ENCODE measurements around the gene CSAG2. TPM values are rescaled to one million over a fixed set of nuclear protein-coding genes. Genes with fewer than 3 reads are reported as not detected.
"Not testable (repeated sequence)": the region's sequence is repeated elsewhere in the genome, so short reads cannot be mapped to it uniquely, and the experiment has no call there.

The CSAG2 gene
- total and polyA plus RNA-seq, 2 experiments from 2014 or later = 0.64 TPM; not detected in 1

DNA sequence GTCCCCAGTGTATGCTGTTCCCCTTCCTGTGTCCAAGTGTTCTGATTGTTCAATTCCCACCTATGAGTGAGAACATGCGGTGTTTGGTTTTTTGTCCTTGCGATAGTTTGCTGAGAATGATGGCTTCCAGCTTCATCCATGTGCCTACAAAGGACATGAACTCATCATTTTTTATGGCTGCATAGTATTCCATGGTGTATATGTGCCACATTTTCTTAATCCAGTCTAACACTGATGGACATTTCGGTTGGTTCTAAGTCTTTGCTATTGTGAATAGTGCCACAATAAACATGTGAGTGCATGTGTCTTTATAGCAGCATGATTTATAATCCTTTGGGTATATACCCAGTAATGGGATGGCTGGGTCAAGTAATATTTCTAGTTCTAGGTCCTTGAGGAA, 34.4 kb downstream of the CSAG2 start:
- H3K4me3 ChIP-seq, H3K27me3 ChIP-seq: not testable (repeated sequence)
- 74% methylated on average over 3 of the region's 3 CpGs for WGBS (ENCODE audit: low lambda C conversion rate, missing lambda C conversion rate)

DNA sequence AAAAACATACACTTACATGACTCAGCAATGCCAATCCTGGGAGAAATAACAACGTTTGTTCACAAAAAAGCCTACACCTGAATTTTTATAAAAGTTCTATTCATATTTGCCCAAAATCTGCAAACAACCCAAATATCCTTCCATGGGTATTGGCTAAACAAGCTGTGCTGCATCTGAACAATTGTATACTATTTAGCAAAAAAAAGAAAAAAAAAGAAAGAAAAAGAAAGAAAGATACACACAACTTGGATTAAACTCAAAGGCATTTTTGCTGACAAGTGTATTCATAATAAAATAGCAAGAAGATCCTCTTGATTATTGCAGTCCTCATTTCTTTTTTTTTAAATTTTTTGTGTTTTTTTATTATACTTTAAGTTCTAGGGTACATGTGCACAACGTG, 34.9 kb downstream of the CSAG2 start:
- H3K9me3 ChIP-seq (ENCODE audit: low read depth) = no peaks in the 10 kb centered on the region
- no peak overlapping the region for H3K4me3 ChIP-seq
- H3K36me3 ChIP-seq (replicated peaks; ENCODE audit: insufficient read depth, low read depth) = no peaks in the 10 kb centered on the region
- DNase-seq (ENCODE audit: low spot score) = no peak
- TF ChIP-seq, protein P1, sequence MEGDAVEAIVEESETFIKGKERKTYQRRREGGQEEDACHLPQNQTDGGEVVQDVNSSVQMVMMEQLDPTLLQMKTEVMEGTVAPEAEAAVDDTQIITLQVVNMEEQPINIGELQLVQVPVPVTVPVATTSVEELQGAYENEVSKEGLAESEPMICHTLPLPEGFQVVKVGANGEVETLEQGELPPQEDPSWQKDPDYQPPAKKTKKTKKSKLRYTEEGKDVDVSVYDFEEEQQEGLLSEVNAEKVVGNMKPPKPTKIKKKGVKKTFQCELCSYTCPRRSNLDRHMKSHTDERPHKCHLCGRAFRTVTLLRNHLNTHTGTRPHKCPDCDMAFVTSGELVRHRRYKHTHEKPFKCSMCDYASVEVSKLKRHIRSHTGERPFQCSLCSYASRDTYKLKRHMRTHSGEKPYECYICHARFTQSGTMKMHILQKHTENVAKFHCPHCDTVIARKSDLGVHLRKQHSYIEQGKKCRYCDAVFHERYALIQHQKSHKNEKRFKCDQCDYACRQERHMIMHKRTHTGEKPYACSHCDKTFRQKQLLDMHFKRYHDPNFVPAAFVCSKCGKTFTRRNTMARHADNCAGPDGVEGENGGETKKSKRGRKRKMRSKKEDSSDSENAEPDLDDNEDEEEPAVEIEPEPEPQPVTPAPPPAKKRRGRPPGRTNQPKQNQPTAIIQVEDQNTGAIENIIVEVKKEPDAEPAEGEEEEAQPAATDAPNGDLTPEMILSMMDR (IDR thresholded peaks at IDR 0.05; ENCODE audit: poor library complexity) = no peak
- TF ChIP-seq EZH2phosphoT487 (IDR thresholded peaks at IDR 0.05; ENCODE audit: low read depth, severe bottlenecking, unreplicated experiment) (no peak), EZH2 (IDR thresholded peaks at IDR 0.05; ENCODE audit: borderline replicate concordance) (no peak)
- no peak overlapping the region for H3K4me2 ChIP-seq
- H3K4me1 ChIP-seq (ENCODE audit: insufficient read depth) = no peaks in the 10 kb centered on the region
- no peaks in the 10 kb centered on the region for H3K79me2 ChIP-seq
- no peaks in the 10 kb centered on the region for H3K27me3 ChIP-seq
- H4K20me1 ChIP-seq (ENCODE audit: insufficient read depth, poor library complexity, severe bottlenecking) = no peaks in the 10 kb centered on the region
- H3K27ac ChIP-seq = no peak overlapping the region
- 84% methylated on average over 2 of the region's 2 CpGs for WGBS (ENCODE audit: low lambda C conversion rate, missing lambda C conversion rate)
- H2AFZ ChIP-seq = no peak overlapping the region
- H3K9me2 ChIP-seq (replicated peaks; ENCODE audit: insufficient read depth) = no peaks in the 10 kb centered on the region

More for the DNA sequence above, 34.4 kb downstream of the CSAG2 start:
- not testable (repeated sequence) for H4K20me1 ChIP-seq (ENCODE audit: insufficient read depth, poor library complexity, severe bottlenecking); H3K36me3 ChIP-seq (replicated peaks; ENCODE audit: insufficient read depth, low read depth); H3K9me2 ChIP-seq (replicated peaks; ENCODE audit: insufficient read depth); H3K79me2 ChIP-seq; DNase-seq (ENCODE audit: low spot score); H3K9me3 ChIP-seq (ENCODE audit: low read depth); H3K4me2 ChIP-seq; H3K27ac ChIP-seq; H3K4me1 ChIP-seq (ENCODE audit: insufficient read depth); H2AFZ ChIP-seq

DNA sequence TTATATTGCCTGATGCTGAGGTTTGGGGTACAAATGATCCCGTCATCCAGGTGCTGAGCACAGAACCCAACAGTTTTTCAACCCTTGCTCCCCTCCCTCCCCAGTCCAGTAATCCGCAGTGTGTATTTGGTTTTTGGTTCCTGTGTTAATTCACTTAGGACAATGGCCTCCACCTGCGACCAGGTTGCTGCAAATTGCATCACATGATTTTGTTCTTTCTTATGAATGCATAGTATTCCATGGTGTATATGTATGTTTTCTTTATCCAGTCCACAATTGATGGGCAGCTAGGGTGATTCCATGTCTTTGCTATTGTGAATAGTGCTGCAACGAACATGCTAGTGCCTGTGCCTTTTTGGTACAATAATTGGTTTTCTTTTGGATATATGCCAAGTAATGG, 46.0 kb downstream of the CSAG2 start:
- Histone ChIP-seq H3K79me2 (no peaks in the 10 kb centered on the region), H3K4me1 (ENCODE audit: insufficient read depth) (no peaks in the 10 kb centered on the region), H2AFZ (no peak overlapping the region), H3K27me3 (no peaks in the 10 kb centered on the region), H3K27ac (no peak overlapping the region), H3K9me2 (replicated peaks; ENCODE audit: insufficient read depth) (no peaks in the 10 kb centered on the region), H3K36me3 (replicated peaks; ENCODE audit: insufficient read depth, low read depth) (no peaks in the 10 kb centered on the region), H3K4me2 (no peak overlapping the region), H4K20me1 (ENCODE audit: insufficient read depth, poor library complexity, severe bottlenecking) (no peaks in the 10 kb centered on the region), H3K9me3 (ENCODE audit: low read depth) (no peaks in the 10 kb centered on the region), H3K4me3 (no peak overlapping the region)
- DNase-seq (ENCODE audit: low spot score) = no peak
- TF ChIP-seq EZH2 (IDR thresholded peaks at IDR 0.05; ENCODE audit: borderline replicate concordance) (no peak), EZH2phosphoT487 (IDR thresholded peaks at IDR 0.05; ENCODE audit: low read depth, severe bottlenecking, unreplicated experiment) (no peak)
- TF ChIP-seq, protein P1 (IDR thresholded peaks at IDR 0.05; ENCODE audit: poor library complexity) = no peak
- WGBS (ENCODE audit: low lambda C conversion rate, missing lambda C conversion rate) = 39% methylated on average over 4 of the region's 4 CpGs

DNA sequence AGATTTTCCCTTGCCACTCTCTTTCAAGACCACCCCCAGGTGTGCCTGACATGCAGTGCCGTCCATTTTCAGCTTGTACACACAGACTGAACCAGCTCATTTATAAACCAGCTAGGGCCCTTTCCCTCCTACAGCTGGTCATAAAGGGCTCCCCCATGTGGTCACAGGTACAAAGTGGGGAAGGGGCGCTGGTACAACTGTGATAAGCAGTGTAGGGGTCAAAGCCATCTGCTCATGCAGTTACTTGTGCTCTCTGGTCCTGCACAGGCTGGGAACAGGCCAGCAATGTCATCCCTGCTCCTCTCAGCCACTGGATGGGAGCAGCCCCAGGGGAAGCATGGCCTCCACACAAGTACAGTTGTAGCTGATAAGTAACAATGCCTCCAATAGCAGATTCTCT, 50.8 kb downstream of the CSAG2 start:
- Histone ChIP-seq H3K9me2 (replicated peaks; ENCODE audit: insufficient read depth) (no peaks in the 10 kb centered on the region), H3K36me3 (replicated peaks; ENCODE audit: insufficient read depth, low read depth) (no peaks in the 10 kb centered on the region), H3K4me2 (no peak overlapping the region), H3K27me3 (no peaks in the 10 kb centered on the region), H3K9me3 (ENCODE audit: low read depth) (no peaks in the 10 kb centered on the region), H3K79me2 (no peaks in the 10 kb centered on the region), H3K27ac (no peak overlapping the region), H4K20me1 (ENCODE audit: insufficient read depth, poor library complexity, severe bottlenecking) (no peaks in the 10 kb centered on the region), H3K4me1 (ENCODE audit: insufficient read depth) (no peaks in the 10 kb centered on the region), H2AFZ (no peak overlapping the region), H3K4me3 (no peak overlapping the region)
- DNase-seq (ENCODE audit: low spot score) = no peak
- WGBS (ENCODE audit: low lambda C conversion rate, missing lambda C conversion rate) = 43% methylated on average over 2 of the region's 2 CpGs
- TF ChIP-seq EZH2phosphoT487 (IDR thresholded peaks at IDR 0.05; ENCODE audit: low read depth, severe bottlenecking, unreplicated experiment) = no peak
- TF ChIP-seq, protein P1 (IDR thresholded peaks at IDR 0.05; ENCODE audit: poor library complexity) = no peak
- TF ChIP-seq EZH2 (IDR thresholded peaks at IDR 0.05; ENCODE audit: borderline replicate concordance) = no peak

Other genes with a start within 250 kb of the CSAG2 start
- 0.28 and 0.60 TPM in 2 replicates for gene GABRQ, start 71.4 kb downstream of the CSAG2 start, total RNA-seq
- 0.05 TPM in 1 of 2 replicates, not detected in the other for gene GABRQ, start 71.4 kb downstream of the CSAG2 start, polyA plus RNA-seq
- gene MAGEA3, start 10.5 kb downstream of the CSAG2 start, total RNA-seq = not detected in 2 replicates
- gene MAGEA3, start 10.5 kb downstream of the CSAG2 start, polyA plus RNA-seq = not detected in 2 replicates
- not detected in 2 replicates for gene MAGEA2B, start 5.4 kb upstream of the CSAG2 start, total RNA-seq
- gene MAGEA2B, start 5.4 kb upstream of the CSAG2 start, polyA plus RNA-seq = 0.86 TPM in 1 of 2 replicates, not detected in the other
- not detected in 2 replicates for gene CSAG1, start 24.4 kb upstream of the CSAG2 start, total RNA-seq
- gene CSAG1, start 24.4 kb upstream of the CSAG2 start, polyA plus RNA-seq = not detected in 2 replicates
- gene MAGEA12, start 24.5 kb upstream of the CSAG2 start, total RNA-seq = not detected in 2 replicates
- gene MAGEA12, start 24.5 kb upstream of the CSAG2 start, polyA plus RNA-seq = not detected in 2 replicates
- gene MAGEA2, start 44.6 kb upstream of the CSAG2 start, total RNA-seq = 0.28 and 0.93 TPM in 2 replicates
- 0.24 and 0.39 TPM in 2 replicates for gene MAGEA2, start 44.6 kb upstream of the CSAG2 start, polyA plus RNA-seq
- gene CSAG3, start 49.9 kb upstream of the CSAG2 start, total RNA-seq = not detected in 2 replicates
- gene CSAG3, start 49.9 kb upstream of the CSAG2 start, polyA plus RNA-seq = 0.33 TPM in 1 of 2 replicates, not detected in the other
- gene MAGEA6, start 60.4 kb upstream of the CSAG2 start, total RNA-seq = not detected in 2 replicates
- gene MAGEA6, start 60.4 kb upstream of the CSAG2 start, polyA plus RNA-seq = 0.45 TPM in 1 of 2 replicates, not detected in the other
- 43.7 and 44.8 TPM in 2 replicates for gene CETN2, start 121.5 kb upstream of the CSAG2 start, total RNA-seq
- 45.5 and 46.0 TPM in 2 replicates for gene CETN2, start 121.5 kb upstream of the CSAG2 start, polyA plus RNA-seq
- gene NSDHL, start 121.8 kb upstream of the CSAG2 start, total RNA-seq = 46.2 and 56.7 TPM in 2 replicates
- 47.8 and 62.9 TPM in 2 replicates for gene NSDHL, start 121.8 kb upstream of the CSAG2 start, polyA plus RNA-seq
- gene ZNF185, start 188.8 kb upstream of the CSAG2 start, total RNA-seq = 10.6 and 10.8 TPM in 2 replicates
- 18.1 and 18.3 TPM in 2 replicates for gene ZNF185, start 188.8 kb upstream of the CSAG2 start, polyA plus RNA-seq